GM19395 (cell line): Measurements from ENCODE around the gene ZFP90.
"Not testable (repeated sequence)": the region's sequence is repeated elsewhere in the genome, so short reads cannot be mapped to it uniquely, and the experiment has no call there.

Experiments used
- ATAC-seq: cut with Tn5 transposase; IDR thresholded peaks from one replicate; pipeline ENCODE4 v1.9.1; 2021; ENCODE audit warnings: mild to moderate bottlenecking, moderate library complexity; ENCODE audit not compliant: unreplicated experiment

ZFP90 gene

DNA sequence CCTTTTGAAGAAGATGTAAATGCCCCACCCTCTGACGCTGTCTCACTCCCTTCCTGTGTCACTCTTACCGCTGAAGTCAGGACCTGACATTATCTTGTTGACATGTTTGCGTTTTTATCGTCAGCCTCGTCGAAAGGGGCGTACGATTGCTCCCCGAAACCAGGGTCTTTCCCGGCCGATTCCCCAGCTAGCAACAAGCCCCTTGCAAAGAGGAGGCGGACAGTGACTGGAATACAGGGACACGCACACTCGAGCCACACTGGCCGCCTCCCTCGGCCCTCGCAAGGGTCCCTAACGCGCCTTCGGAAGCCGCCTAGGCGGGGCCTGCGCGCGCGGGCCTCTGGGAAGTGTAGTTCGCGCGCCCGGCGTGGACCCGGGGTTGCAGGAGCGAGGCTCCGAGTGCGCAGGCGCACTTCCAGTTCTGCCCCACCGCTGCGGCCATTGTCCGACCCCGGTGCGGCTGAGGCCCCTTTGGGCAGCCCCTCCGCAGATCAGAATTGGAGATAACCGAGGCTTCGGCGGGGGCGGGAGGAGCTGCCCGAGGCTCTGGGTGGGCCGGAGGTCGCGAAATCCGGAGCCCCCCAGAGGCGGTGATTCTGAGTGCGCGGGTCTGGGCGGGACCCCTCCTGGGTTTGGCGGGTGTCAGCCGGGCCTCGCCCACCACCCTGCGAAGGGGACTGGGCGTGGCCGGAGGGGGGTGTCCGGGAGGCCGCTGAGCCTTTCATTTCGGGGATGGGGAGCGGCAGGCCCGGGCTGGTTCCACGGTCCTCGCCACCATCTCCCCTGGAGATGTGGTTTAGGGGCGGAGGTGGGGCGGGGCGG lies at the start of gene ZFP90:
Gene ZFP90 (plus strand): TSS at position 412 of the 822 bp plus-strand sequence. CDS start 502 bp downstream, outside the sequence.
- ATAC-seq = peak; percentile 84

DNA sequence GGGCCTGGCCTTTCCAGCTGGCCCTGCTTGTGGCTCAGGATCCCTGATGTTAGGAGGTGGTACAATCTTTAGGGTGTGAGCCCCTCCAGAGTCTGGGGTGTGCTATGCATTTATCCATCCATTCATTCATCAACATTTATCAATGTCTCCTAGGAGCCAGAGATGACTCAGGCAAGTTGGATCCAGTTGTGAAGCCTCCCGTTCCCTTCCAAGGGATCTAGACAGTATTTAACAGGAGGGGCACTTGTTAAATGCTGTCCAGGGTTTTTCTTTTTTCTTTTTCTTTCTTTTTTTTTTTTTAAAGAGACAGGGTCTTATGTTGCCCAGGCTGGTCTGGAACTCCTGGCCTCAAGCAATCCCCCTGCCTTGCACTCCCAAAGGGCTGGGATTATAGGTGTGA lies 48.7 kb upstream of the ZFP90 start:
- no peak for ATAC-seq

DNA sequence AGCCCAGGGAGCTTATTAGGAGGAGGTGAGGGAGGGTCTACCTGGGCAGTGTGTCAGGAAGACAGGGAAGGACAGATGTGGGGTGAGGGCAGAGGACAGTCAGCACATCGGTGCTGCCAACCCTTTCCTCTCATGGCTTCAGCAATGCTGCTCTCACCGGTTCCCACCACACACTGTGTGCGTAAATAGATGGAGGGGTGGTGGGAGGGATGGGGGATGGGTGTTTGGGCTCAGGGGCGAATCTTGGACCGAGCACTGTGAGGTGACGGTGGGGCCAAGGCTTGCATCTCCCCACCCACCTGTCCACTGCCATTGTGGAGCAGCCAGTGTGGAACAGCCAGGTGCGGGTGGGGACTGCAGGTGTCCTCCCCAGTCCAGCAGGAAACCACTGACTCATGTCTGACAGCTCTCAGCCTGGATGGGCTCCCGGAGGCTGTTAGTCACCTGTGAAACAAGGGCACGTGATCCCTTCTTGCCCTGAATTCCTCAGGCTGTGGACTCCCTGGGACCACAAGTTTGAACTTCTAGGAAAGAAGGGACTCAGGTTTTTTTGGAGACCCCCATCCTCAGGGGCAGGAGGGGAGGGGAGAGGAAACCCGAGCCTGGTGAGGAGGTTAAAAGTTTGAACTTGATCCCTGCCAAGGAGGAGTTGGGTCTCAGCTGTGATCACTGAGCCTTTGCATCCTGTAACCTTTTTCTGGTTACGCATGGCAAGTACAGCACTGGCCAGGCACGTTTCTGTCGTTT lies 48.1 kb upstream of the ZFP90 start:
- no peak for ATAC-seq

DNA sequence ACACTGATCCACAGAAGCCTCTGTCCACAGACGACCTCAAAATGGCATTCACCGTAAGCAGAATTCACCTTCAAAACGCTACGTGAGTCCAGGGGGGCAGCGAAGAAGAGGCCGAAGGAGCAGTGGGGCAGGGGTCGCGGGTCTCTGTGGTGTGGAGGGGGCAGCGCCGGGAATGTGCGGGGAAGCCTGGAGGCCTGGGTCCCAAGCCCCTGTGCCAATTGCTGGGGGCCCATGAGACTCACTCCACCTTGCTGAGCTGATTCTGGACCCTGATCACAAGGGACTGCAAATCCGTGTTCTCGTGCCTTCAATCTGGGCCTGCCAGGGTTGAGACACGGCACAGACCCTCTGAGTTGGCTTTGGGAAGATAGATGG lies 47.5 kb upstream of the ZFP90 start:
- no peak for ATAC-seq

DNA sequence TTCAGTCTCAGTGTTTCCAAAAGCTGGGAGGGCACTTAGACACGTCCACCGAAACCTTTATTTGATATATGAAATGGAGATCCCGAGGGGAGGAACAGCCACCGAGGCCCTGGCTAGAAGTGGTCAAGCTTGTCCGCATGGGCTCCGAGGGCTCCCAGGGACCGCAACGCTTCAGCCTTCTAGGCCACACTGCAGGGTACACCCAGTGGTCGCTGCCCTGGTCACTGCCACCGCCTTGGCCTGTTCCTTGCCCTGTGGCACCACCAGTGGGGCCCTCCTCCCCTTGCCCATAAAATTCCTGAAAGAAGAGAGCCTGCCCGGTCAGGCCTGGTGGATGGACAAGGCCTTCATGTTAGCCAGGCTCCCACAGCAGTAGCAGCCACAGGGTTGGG lies 46.9 kb upstream of the ZFP90 start:
- ATAC-seq = no peak

DNA sequence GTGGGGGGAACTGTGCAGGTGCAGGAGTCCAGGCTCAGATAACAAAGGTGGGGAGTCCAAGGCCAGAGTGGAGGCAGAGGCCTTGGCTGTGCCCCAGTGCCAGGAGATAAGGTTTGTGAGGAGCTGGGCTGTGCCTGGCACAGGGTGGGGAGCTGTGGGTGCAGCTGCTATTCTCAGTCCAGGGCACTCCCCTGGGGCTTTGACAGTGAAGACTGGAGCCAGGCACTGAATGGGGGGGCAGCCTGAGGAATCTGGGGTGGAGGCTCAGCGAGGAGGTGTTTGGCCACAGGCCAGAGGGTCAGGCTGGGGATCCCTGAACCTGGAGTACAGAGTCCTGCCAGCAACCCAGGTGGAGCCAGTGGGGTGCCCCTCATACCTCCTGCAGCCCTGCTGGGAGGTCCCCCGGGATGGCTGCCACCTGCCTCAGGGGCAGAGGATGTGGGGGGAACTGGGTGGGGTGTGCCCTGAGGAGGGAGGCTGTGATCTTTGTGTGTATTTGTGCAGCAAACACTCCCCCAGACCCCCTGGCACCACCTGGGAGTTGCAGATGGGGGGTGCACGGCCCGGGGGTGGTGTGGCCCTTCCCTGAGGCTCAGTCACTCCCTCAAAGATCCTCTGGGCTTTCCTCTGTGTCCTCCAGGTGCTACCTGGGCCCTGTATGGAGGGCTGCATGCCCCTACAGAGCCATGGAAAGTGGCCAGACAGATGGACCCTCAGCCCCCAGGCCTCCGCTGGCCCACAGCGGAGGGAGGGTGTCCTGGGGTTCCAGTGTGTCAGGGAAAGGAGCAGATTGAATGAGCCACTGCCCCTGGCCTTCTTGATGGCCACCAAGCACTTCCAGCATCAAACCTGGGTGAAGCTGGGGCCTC lies 46.3 kb upstream of the ZFP90 start:
- ATAC-seq = no peak

DNA sequence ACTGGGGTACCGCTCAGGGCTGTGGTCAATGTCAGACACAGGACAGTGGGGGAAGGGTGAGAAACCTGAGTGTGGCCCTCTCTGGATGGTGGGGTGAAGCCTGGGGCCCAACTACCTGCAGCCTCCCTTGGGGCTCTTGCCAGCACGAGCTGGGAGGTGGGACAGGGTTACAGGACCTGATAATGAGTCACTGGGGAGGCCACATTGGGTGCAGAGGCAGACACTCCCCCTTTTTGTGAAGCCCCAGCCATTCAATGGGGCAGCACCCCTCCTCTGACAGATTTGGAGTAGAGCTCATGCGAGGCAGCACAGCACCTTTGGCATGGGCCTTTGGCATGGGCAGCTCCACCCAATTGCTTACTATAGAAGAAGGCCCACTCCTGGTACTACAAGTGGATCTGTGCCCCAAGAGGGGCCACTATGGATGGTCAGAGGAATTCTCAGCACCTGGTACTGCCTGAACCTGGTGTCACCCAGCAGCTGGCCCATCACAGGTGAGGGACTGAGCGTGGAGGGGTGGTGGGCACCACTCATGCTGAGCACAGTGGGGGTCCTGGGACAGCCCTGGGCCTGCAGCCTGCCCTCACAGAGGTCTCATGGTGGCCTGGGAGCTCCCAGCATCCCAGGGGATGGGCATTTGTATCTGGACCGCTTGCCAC lies 45.5 kb upstream of the ZFP90 start:
- ATAC-seq = no peak

DNA sequence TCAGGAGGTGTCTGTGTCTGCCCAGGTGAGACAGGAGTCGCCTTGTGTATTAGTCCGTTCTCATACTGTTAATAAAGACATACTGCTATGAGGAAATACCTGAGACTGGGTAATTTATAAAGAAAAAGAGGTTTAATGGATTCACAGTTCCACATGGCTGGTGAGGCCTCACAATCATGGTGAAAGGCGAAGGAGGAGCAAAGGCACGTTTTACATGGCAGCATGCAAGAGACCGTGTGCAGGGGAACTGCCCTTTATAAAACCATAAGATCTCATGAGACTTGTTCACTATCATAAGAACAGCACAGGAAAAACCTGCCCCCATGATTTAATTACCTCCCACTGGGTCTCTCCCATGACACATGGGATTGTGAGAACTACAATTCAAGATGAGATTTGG lies 44.8 kb upstream of the ZFP90 start:
- ATAC-seq = not testable (repeated sequence)

DNA sequence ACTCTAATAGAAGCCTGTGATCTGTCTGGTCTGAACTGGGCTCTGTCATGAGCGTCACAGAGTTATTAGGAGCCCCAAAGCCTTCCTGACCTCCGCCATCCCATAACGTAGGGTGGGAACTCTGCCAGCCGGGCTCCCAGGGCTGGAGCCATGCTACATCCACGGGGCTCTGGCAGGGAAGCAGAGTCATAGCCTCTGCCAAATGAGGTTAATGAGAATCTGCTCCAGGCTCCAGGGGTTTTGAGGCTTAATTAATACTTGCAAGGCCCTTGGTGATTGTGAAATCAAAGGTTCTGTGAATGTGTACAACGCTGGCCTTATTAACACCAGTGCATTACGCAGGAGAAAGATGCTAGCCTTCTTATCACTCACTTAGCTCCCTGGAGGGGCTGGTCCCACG lies 42.4 kb upstream of the ZFP90 start:
- ATAC-seq = no peak

DNA sequence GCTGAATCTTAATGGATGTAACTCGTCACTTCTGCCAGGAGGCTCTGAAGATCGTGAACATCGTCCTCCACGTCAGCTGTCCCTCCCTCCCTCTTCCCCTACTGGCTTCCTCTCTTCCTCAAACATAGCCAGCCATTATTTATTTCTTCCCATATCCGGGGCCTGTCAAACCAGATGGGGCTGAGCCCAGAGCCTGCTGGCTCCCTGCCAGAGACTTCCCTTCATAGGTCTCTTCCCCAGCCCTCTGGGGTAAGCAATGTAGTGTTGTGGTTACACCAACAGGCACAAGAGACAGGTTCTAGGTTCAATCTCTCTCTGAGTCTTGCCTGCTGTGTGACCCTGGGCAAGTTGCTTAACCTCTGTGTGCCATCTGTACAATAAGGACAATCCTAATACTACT lies 40.1 kb upstream of the ZFP90 start:
- no peak for ATAC-seq

DNA sequence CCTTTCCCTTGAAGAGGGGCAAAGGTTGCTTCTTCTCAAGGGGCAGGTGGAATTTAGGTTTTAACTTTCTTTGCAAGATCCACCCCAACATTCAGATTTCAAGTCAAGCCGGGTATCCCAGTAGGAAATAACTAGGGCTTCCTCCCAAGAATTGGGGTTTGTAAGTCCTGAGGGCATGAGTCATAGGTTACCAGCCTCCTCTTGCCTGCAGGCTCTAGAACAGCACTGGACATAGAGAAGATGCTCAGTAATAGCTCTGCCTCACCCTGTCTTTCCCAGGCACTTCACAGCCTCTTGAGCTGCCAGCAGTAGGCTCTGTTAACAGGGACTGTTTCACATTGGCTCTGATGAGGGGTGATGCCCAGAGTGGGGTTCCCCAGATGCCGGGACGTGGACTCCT lies 35.8 kb upstream of the ZFP90 start:
- ATAC-seq = no peak

DNA sequence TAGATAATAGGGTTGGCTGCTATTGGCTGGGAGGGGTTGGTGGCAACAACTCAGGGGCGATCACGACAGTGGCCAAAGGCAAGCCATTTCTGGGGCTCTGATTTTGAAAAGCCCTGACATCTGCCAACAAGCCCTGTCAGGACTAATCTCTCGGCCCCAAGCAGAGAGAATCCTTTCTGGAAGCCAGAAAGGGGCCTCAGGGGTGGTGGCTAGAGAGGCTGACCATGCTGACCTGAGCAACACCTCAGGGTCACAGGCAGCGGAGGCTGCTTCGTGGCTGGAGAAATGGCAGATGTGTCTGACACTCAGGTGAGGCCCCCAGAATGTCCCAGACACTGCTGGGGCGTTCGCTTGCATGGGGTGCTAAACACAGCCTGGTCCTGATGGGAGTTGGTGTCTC lies 35.0 kb upstream of the ZFP90 start:
- no peak for ATAC-seq

DNA sequence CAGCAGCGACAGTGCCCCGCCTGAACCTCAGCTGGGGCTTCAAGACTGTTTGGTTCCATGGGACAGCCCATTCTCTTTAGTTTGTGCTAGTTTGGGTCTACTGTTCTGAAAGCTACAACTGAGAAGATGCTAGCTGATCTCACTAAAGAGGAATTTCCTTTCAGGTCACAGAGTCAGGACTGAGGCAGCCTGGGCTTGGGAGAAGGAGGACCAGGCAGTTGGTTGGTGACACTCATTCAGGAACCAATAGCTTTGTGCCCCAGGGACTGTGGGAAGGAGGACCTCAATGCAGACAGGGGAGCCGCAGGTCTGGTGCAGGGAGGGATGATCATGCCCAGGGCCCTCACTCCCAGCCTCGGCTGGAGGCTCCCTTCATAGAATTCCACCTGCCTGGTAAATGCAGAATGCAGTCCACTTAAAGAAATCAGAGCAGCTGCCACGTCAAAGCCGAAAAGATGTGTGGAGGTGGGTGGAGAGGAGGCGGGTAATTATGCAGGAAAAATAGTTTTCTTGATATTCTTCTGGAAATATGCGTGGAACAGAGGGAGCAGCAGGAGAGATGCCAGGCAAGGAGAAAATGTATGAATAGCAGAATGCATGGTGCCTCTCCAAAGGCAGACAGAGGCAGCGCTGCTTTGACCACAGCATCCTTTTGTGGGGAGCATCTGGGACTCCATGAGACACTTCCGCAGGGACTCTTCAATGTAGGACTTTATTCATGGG lies 32.6 kb upstream of the ZFP90 start:
- ATAC-seq = no peak

DNA sequence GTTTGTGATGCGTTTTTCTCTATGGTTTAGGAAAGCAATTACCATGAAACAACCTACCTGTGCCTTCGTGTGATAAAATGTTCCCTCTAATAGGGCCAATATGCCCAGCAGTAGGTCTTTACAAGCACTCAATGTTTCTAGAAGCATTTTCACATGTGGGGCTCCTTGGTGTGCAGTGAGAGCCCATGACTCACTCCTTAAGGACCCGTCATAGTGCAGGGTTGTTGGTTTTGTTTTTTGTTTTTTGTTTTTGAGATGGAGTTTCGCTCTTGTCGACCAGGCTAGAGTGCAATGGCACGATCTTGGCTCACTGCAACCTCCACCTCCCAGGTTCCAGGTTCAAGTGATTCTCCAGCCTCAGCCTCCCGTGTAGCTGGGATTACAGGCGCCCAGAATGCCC lies 31.1 kb upstream of the ZFP90 start:
- no peak for ATAC-seq

DNA sequence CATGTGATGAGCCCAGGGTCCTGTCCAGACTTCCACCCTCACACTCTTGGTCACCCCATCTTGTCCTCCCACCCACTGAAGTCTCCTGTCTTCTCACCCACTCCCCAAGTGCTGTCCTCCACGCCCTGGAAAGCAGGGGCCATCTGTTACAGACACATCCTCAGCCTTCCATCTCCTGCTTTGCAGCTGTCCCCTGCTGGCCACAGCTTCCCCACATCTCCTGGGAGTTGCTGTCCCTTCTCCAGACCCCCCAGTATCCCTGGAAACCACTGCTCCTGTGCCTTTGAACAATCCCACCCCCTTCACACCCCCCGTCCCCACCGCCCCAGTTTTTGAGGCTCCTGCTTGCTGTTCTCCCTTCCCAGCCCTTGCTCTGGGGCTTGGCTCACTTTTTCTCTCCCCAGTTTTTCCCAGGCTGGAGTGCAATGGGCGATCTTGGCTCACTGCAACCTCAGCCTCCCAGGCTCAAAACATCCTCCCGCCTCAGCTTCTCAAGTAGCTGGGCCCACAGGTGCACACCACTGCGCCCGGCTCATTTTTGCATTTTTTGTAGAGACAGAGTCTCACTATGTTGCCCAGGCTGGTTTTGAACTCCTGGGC lies 30.4 kb upstream of the ZFP90 start:
- ATAC-seq = no peak

DNA sequence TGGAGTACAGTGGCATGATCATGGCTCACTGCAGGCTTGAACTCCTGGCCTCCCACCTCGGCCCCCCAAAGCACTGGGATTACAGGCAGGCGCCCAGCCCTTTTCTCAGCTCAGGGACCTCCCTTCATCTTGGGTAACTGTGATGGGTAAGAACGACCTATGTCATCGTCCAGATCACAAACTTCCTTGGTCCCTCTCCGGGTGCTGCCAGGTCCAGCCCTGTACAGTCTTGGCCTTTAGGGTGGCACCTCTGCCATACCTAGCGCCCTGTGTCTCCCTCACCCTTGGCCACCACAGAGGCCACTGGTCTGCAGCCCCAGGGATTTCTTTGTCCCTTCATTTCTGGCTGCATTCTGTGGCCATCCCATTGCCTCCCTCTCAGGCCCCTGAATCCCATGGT lies 29.7 kb upstream of the ZFP90 start:
- ATAC-seq = no peak

DNA sequence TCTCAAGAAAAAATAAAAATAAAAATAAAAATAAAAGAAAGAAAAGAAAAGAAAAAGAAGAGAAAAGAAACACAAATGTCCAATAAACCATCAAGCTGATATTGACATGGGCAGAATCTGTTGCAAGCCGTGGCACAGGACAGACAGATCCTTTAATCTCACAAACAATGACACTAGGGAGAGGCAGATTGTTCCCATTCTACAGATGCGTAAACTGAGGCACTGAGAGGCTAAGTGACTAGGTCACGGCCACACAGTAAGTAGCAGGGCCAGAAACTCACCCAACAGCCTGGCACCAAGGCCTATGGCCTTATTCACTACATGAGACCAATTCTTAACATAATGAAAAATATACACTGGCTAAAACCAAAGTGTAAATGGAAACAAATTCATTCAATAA lies 28.3 kb upstream of the ZFP90 start:
- no peak for ATAC-seq

DNA sequence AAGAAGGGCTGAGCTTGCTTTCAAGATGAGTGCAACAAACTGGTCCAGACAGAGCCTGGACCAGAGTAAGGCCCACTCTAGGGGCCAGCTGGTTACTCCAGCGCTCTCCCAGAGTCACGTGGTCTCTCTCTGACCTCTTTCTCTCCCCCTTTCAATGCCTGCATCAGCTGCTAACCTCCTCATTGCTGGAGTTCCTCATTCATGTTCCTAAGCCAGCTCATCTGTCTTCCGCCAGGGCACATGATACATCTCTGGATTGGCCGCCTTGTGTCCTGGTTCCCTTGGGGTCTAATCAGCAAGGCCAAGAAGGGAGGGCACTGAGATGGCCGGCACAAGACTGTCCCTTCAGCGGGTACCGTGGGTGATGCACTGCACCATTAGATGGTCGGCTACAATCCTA lies 26.9 kb upstream of the ZFP90 start:
- no peak for ATAC-seq

DNA sequence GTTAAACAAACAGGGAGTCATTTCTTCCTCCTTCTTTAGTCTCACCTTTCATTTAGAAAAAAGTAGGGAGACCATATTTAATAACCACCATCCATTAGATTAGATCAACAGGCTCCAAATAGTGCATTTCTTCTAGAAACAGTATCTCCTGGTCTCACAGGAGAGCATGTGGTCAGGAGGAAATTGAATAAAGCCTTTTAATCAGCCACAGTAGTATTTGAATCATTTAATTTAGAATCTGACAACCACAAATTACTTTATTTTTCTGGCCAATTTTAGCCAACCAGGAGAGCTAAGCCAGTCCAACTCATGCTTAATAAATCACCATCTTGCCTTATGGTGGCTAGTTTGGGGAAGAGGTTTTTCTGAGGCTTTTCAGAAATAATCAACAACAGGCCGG lies 26.3 kb upstream of the ZFP90 start:
- ATAC-seq = no peak

DNA sequence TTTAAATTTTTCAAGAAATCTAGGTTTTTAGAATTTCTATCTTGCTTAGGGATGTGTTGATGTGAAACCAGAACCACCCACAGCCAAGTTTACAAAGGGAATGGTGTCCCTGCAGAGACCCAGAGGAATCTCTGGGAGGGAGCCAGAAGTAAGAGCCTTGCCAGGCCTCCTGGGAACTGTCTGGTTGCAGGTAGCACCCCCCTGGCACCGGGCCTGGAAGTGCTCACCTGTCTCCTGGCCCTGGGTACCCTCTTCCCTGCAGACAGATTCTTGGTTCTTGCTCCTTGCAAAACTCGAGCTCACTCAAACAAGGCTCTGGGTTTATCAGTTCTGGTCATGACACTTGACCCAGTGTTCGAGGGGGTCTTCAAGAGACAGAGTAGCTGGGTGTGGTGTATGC lies 24.6 kb upstream of the ZFP90 start:
- no peak for ATAC-seq
